Smooth muscle cell (in vitro differentiated cells): ENCODE measurements around the gene PRUNE2. TPM values are rescaled to one million over a fixed set of nuclear protein-coding genes. Genes with fewer than 3 reads are reported as not detected.
A peak's percentile ranks its signal among the peaks of the same experiment; 100 is the strongest.

Experiments
- DNase-seq: peaks from one replicate; lab custom pipeline; 2025; ENCODE audit not compliant: unreplicated experiment; lab: John Stamatoyannopoulos, UW
- H2AFZ ChIP-seq: fragments of 200-600 bp; sonication (generic); 2 replicates; pipeline ENCODE4 v1.6.0; 2016; ENCODE audit warnings: antibody characterized with exemption, low read depth, mild to moderate bottlenecking
- H3F3A ChIP-seq: fragments of 200-600 bp; sonication (generic); 2 replicates; pipeline ENCODE4 v1.6.0; 2017; ENCODE audit warnings: antibody characterized with exemption, low read depth
- H3K27ac ChIP-seq: fragments of 200-600 bp; sonication (generic); 2 replicates; pipeline ENCODE4 v1.5.1; 2016; ENCODE audit warnings: low read depth, mild to moderate bottlenecking
- H3K27me3 ChIP-seq: fragments of 200-600 bp; sonication (generic); 2 replicates; pipeline ENCODE4 v1.6.1; 2016; ENCODE audit warnings: low read depth, mild to moderate bottlenecking
- H3K36me3 ChIP-seq: fragments of 200-600 bp; sonication (generic); 2 replicates; pipeline ENCODE4 v1.5.1; 2016; ENCODE audit warnings: low read depth
- H3K4me1 ChIP-seq: fragments of 200-600 bp; sonication (generic); 2 replicates; pipeline ENCODE4 v1.5.1; 2016; ENCODE audit warnings: low read depth
- H3K4me2 ChIP-seq: fragments of 200-600 bp; sonication (generic); 2 replicates; pipeline ENCODE4 v1.6.0; 2016; ENCODE audit warnings: mild to moderate bottlenecking
- H3K4me3 ChIP-seq: fragments of 200-600 bp; sonication (generic); 2 replicates; pipeline ENCODE4 v1.5.1; 2016; ENCODE audit warnings: mild to moderate bottlenecking
- H3K79me2 ChIP-seq: fragments of 200-600 bp; sonication (generic); 2 replicates; pipeline ENCODE4 v1.6.0; 2016; ENCODE audit warnings: low read depth, mild to moderate bottlenecking
- H3K9ac ChIP-seq: fragments of 200-600 bp; sonication (generic); 2 replicates; pipeline ENCODE4 v1.6.0; 2016; ENCODE audit warnings: low read depth
- H3K9me3 ChIP-seq: fragments of 200-600 bp; sonication (generic); replicated peaks from 2 replicates; pipeline ENCODE4 v1.5.1; 2016; ENCODE audit warnings: low read depth
- H4K20me1 ChIP-seq: fragments of 200-600 bp; sonication (generic); 2 replicates; pipeline ENCODE4 v1.6.0; 2016; ENCODE audit warnings: low read depth
- WGBS: methylation state at CpG from one replicate; pipeline ENCODE4 v1.1.7; 2016; ENCODE audit warnings: low lambda C conversion rate; 5-methylcytosine and 5-hydroxymethylcytosine counted together
- polyA plus RNA-seq: library from polyadenylated mRNA; unstranded; fragments of >200 nt; fragmentation: Nextera tagmentation; extraction: Ambion mirVana; gene quantifications from 2 replicates; pipeline ENCODE4 v1.2.1, GENCODE V29; 2016
- total RNA-seq: library from RNA; depleted of rRNA; stranded (reverse); fragments of >200 nt; gene quantifications from 2 replicates; pipeline ENCODE4 v1.2.3, GENCODE V29; 2014
- TF ChIP-seq, protein P1 (sequence below): fragments of 200-600 bp; sonication (generic); IDR thresholded peaks from 2 replicates; pipeline ENCODE4 v1.5.1; 2017; ENCODE audit warnings: borderline replicate concordance, mild to moderate bottlenecking, antibody characterized with exemption; ENCODE audit not compliant: insufficient read depth, poor library complexity, severe bottlenecking

Gene PRUNE2
- total and polyA plus RNA-seq, 2 experiments from 2014 or later = 0.79 to 1.9 TPM

DNA sequence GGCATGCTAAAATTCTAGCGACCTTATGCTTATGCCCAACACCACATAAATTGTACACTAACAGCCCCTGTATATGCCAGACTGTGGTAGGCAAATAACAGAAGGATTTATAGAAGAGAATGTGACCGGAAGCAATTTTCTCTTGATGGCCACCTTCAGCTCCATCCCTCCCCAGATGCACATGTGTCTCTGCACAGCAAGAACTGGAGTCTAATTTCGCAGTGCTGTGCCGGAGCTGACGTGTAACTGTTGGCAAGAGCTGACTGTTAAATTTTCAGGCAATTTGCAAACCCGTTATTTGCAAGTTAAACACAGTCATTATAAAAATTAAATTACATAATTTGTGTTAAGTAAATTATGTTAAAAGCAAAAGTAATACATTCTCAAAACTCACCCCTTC, 93.3 kb downstream of the PRUNE2 start:
- Histone ChIP-seq H3K79me2 (no peaks in the 10 kb centered on the region), H3K36me3 (no peaks in the 10 kb centered on the region), H4K20me1 (no peaks in the 10 kb centered on the region), H3K4me2 (no peak overlapping the region), H3K27ac (no peak overlapping the region), H2AFZ (no peak overlapping the region), H3K9me3 (no peaks in the 10 kb centered on the region), H3K4me1 (no peaks in the 10 kb centered on the region), H3F3A (peaks cover 15% of the 10 kb centered on the region), H3K27me3 (no peaks in the 10 kb centered on the region), H3K9ac (no peak overlapping the region), H3K4me3 (no peak overlapping the region)
- WGBS = 83% methylated on average over 6 of the region's 6 CpGs
- DNase-seq = no peak
- TF ChIP-seq, protein P1, sequence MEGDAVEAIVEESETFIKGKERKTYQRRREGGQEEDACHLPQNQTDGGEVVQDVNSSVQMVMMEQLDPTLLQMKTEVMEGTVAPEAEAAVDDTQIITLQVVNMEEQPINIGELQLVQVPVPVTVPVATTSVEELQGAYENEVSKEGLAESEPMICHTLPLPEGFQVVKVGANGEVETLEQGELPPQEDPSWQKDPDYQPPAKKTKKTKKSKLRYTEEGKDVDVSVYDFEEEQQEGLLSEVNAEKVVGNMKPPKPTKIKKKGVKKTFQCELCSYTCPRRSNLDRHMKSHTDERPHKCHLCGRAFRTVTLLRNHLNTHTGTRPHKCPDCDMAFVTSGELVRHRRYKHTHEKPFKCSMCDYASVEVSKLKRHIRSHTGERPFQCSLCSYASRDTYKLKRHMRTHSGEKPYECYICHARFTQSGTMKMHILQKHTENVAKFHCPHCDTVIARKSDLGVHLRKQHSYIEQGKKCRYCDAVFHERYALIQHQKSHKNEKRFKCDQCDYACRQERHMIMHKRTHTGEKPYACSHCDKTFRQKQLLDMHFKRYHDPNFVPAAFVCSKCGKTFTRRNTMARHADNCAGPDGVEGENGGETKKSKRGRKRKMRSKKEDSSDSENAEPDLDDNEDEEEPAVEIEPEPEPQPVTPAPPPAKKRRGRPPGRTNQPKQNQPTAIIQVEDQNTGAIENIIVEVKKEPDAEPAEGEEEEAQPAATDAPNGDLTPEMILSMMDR = no peak

DNA sequence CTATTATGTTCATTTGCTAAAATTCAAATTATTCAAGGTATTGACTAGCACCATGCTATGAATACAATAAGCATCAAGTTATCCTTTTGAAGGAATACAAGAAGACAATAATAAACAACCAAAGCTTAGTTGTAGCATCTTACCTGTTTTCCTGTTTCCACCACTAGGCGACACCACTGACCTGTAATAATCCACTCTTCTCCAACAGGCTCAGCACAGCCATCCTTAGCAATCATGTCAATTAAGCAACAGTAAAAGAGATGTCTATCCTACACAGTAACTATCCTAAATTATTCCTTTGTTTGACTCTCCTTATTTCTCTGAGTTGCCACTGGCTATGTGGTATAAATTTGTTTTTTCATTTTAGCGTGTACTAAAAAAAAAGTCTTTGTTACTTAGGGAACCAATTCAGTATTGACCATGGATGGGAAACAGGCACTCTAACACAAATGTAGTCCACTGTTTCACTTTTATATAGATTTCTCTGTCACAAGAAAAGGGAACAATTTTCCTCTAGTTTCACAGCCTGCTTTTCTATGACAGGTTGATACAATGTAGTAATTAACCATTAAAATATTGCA, 95.4 kb downstream of the PRUNE2 start:
- Histone ChIP-seq H3K4me2 (no peak overlapping the region), H3K4me3 (no peak overlapping the region), H4K20me1 (no peaks in the 10 kb centered on the region), H2AFZ (no peak overlapping the region), H3K4me1 (no peaks in the 10 kb centered on the region), H3K27ac (no peak overlapping the region), H3K9ac (no peak overlapping the region), H3K79me2 (no peaks in the 10 kb centered on the region), H3K9me3 (no peaks in the 10 kb centered on the region), H3F3A (no peaks in the 10 kb centered on the region), H3K36me3 (no peaks in the 10 kb centered on the region), H3K27me3 (no peaks in the 10 kb centered on the region)
- TF ChIP-seq, protein P1 = peak; percentile 90
- WGBS = 28% methylated on average over 2 of the region's 2 CpGs
- no peak for DNase-seq

GRCh38 chr9:76808636-76809035, 97.3 kb downstream of the PRUNE2 start:
- H3K4me2 ChIP-seq = no peak overlapping the region
- no peaks in the 10 kb centered on the region for H3K36me3 ChIP-seq
- no peak overlapping the region for H3K4me3 ChIP-seq
- no peaks in the 10 kb centered on the region for H3K79me2 ChIP-seq
- H3K27ac ChIP-seq = no peak overlapping the region
- no peaks in the 10 kb centered on the region for H3K4me1 ChIP-seq
- H3K9ac ChIP-seq = no peak overlapping the region
- no peaks in the 10 kb centered on the region for H4K20me1 ChIP-seq
- TF ChIP-seq, protein P1 = no peak
- DNase-seq = no peak
- no peaks in the 10 kb centered on the region for H3K9me3 ChIP-seq
- peaks cover 1% of the 10 kb centered on the region for H3K27me3 ChIP-seq
- no peaks in the 10 kb centered on the region for H3F3A ChIP-seq
- no peak overlapping the region for H2AFZ ChIP-seq
- WGBS = 48% methylated on average over 5 of the region's 5 CpGs

DNA sequence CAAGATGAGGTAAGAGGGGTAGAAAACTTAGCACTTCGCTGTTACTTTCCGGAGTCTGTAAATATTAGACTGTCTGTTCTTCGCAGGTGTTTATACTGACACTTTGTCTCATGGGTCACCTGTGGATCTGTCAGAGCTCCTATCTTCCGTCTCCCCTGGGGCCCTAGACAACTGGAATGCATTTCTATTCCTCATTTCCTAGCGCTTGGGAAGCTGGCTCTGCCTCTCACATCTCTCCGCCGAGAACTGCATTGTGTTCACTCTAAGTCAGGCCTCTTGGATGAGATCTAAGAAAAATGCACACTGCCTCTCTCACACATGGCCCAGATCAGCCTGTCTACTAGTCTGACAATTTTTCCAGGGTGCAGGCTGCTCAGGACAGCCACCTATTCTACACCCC, 102.2 kb downstream of the PRUNE2 start:
- 88% methylated on average over 7 of the region's 7 CpGs for WGBS
- Histone ChIP-seq H3K79me2 (no peaks in the 10 kb centered on the region), H3K27ac (no peak overlapping the region), H4K20me1 (no peaks in the 10 kb centered on the region), H3K9me3 (no peaks in the 10 kb centered on the region), H3K9ac (no peak overlapping the region), H3K4me2 (no peak overlapping the region), H2AFZ (no peak overlapping the region), H3F3A (no peaks in the 10 kb centered on the region), H3K27me3 (peaks cover 10% of the 10 kb centered on the region), H3K4me1 (no peaks in the 10 kb centered on the region), H3K4me3 (no peak overlapping the region), H3K36me3 (no peaks in the 10 kb centered on the region)
- no peak for DNase-seq
- TF ChIP-seq, protein P1 = no peak
